Hematopoietic multipotent progenitor cell treated with erythropoietin and hydrocortisone succinate and interleukin-3 and kit ligand, for 15 days (in vitro differentiated cells): Measurements from ENCODE around the gene PPP1R9B.

Source experiments
- DNase-seq: peaks from one replicate; pipeline ENCODE4 v3.0.0-alpha.2; 2015; ENCODE audit warnings: low spot score

Gene PPP1R9B

GRCh38 chr17:50088952-50089825, 61.3 kb downstream of the PPP1R9B start:
- DNase-seq, result no peak

- no peak for DNase-seq
Measured at GRCh38 chr17:50087912-50088405, 62.5 kb downstream of the PPP1R9B start.

GRCh38 chr17:50087246-50087911, 63.1 kb downstream of the PPP1R9B start:
- DNase-seq, result peak; percentile 67
